Ecto neural progenitor cell (in vitro differentiated cells): Measurements from ENCODE around the gene OLAH.
A peak's percentile ranks its signal among the peaks of the same experiment; 100 is the strongest.

Source experiments
- DNase-seq: peaks from one replicate; pipeline ENCODE4 v3.0.0-alpha.2; 2018; ENCODE audit warnings: low spot score

Gene OLAH

DNA sequence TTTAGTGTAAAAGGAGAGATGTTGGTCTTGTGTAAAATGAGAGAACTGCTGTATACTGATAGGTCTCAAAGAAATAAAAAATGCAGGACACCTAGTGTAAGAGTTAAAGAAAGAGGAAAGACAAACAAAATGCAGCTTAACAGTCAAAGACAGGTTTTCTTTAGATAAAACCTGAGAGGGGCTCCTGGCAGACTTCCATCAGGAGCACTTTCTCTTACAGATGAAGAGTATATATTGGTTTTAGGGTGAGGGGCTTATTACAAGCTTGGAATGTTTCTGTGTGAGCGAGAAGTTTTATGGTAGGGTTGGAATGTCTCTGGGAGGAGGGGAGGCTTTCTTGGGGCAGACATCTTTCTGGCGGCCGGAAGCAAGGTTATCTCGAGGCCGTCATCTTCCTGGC, 28.6 kb downstream of the OLAH start:
- no peak for DNase-seq

DNA sequence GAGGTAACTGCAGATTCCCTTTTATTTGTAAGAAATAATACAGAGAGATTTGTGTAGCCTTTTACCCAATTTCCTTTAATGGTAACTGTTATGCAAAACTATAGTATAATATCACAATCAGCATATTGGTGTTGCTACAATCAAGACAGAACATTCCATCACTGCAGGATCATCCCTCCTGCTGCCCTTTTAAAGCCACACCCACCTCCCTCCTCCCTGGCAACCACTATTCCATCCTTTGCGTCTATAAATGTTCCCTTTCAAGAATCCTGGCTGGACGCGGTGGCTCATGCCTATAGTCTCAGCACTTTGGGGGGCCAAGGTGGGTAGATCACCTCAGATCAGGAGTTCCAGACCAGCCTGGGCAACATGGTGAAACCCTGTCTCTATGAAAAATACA, 31.7 kb downstream of the OLAH start:
- DNase-seq: no peak

DNA sequence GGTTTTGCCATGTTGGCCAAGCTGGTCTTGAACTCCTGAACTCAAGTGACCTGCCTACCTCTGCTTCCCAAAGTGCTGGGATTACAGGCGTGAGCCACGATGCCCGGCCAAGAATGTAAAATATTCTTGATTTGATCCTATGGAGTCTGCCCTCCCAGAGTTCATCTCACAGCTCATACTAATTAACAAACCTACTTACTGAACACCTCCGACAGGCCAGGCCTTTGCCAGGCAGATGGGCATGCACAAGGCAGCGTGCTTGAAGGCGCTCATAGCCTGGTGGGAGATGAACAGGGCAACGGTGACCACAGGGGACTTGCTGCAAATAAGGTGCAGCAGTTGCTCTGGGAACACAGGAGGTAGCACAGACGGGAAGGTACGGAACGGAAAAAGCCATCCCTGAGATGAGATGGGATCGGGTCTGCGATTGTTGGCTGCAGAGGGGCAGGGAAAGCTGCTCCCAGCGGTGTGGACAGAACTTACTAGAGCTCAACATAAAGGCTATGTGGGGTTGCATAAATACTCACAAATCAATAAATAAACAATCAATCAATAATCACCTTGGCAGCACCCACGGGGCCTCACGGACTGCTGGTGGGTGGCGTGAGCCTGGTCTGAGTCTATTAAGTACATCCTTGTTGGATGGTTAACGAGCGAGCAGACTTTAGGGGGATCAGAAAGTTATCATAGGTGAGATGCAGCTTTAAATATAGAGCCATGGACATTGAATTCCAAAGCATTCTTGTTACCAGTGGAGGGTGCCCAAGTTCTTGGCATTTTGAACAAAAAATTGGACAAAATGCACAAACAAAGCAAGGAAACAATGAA, 40.1 kb downstream of the OLAH start:
- DNase-seq: no peak

DNA sequence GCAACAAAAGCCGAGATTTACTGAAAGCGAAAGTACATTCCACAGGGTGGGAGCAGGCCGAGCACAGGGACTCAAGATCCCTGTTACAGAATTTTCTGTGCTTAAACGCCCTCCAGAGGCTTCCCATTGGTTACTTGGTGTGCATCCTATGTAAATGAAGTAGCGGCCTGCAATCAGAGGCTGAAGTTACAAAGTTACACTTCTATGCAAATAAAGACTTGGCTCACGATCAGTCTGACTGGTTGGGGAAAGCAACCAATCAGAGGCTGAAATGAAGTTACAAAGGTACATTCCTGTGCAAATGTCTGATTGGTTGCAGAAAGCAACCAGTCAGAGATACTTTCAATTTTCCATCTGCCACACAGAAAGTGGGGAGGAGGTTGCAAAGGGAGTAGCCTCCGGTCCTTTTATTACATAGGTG, 40.8 kb downstream of the OLAH start:
- no peak for DNase-seq

DNA sequence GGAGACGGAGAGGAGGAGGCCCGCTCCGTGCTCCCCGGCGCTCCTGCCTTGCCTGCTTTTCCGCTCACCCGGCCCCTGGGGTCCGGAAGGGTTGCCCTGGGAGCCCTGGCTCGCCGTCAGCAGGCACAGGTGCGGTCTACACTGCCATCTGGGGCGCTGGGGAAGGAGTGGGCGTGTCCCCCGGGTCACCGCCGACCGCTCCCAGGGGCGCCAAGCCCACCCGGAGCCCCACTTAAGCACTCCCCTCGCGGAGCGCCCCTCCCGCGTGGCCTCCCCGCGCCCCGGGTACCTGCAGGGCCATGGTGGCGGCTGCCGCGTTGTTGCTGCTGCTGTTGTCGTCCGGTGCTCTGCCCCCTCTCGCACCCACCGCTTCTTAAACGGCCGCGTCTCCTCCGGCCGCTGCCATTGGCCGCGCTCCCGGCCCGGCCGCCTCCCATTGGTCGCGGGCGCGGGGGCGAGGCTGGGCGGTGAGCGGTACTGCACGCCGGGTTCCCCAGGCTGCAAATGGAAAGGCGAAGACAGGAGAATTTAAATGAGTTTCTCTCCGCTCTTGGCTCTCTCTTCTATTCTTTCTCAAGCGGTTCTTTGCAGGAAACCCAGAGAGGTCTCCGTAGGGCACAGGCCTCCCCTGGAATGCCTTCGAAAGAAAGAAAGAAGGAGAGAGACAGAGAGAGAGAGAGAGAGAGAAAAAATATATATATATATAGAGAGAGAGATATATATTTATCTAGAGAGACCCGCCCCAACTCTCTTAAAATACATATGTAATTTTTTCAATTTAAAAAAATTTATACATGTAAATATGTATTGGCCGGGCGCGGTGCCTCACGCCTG, 44.9 kb downstream of the OLAH start, which contains the start of gene ACBD7:
ACBD7 (minus strand) TSS at position 349 of the 834 bp plus-strand sequence; CDS start at position 301, 48 bp downstream.
- peak; percentile 91 for DNase-seq

DNA sequence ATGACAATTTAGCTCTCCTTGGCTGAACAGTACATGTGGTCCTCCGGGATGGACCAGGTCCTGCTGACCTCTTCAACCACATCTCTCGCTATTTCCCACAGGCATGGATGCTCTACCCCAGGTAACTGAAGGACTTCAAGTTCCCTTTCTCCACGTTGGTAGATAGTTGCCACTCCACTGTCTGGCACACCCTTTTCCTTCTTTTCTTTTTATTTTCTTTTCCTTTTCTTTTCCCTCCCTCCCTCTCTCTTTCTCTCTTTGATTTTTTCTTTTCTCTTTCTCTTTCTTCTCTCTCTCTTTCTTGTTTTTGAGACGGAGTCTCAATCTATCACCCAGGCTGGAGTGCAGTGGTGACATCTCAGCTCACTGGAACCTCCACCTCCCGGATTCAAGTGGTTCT, 47.7 kb downstream of the OLAH start:
- no peak for DNase-seq

DNA sequence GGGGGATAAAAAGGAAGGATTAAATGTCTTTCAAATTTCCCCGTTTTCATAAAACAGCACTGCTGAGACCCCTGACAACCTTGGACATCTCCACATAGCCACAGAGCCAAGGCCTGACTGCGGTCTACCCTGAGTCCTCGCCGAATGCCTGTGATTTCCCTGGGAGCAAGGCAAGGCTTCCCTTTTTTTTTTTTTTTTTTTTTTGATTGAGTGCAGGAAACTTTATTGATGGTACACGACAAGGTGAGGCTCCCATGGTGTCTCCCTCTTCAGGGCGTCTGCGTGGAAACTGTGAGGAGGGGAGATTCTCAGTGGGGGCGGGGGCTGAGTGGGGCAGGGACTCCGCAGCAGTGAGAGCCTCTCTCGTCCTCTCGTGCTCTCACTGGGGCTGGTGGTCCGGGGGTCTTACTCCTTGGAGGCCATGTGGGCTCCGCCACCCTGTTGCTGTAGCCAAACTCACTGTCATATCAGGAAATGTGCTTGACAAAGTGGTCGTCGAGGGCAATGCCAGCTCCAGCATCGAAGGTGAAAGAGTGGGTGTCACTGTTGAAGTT, 49.2 kb downstream of the OLAH start:
- no peak for DNase-seq

DNA sequence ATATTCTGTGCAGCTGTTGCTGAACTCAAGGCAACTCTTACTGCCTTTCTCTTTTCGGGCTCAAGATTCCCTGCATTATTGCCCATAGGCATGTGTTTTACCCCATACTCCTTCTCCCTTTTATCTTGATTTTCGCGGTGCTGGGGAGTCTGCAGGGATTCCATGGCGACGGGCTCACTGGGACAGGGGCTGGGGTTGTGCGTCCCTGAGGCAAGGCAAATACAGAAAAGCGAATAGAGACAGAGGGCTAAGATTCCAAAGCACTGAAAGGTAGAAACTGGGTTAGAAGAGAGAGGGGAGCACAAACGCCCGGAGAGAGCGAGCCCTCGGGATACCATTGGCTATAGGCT, 52.9 kb downstream of the OLAH start:
- DNase-seq: no peak

DNA sequence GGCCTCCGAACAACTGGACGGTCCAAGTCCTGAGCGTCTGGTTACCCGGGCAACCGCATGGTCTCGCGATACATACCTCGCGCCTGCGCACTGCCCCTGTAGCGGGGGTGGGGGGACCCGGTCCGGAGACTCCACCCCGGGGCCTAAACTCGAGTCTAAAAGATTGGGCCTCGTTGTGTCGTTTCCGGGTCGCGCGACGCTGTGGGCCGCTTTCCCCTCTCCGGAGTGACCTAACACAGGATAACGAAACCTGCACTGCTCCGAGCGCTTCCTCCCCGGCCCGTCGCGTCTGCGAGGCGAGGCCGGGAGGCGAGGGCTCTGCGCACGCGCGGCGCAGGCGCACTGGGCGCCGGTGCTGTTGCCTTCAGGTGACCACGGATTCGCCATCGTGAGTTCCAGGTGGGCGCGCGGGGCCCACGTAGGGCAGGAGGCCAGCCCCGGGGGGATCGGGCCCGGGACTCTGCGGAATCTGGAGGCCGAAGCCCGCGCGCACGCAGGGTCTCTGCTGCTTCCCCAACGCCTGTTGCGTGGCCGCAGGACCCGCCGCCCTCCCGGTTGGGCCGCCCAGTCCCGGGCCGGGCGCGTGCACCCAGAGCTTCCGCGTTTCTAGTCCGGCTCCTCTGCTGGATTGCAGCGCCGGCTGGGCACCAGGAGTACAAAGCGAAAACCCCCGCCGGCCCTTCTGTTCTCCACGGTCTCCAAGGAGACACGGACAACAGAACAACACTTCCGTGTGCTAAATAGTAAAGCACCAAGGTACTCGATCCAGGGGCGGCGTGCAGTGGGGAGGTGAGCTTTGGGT, 53.5 kb downstream of the OLAH start, which contains the start of gene RPP38:
RPP38 (plus strand) TSS at position 345 of the 802 bp plus-strand sequence. CDS start 5,960 bp downstream, outside the sequence.
- DNase-seq: peak; percentile 98

DNA sequence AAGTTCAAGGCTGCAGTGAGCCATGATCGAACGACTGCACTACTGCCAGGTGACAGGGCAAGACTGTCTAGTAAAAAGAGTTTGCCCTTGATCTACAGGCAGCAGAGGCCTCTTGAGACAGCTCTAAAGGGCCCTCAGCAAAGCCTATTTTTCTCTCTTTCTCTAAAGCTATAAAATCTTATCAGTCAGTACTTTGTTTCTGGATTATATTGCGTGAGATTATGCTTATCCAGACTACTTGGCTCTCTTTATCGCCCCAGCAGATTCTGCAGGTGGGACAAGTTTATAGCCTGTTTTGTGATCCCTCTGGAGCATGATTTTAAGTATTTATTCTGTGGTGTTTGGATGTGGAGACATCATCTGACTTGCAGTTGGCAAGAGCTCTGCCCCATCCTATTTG, 56.1 kb downstream of the OLAH start:
- no peak for DNase-seq

DNA sequence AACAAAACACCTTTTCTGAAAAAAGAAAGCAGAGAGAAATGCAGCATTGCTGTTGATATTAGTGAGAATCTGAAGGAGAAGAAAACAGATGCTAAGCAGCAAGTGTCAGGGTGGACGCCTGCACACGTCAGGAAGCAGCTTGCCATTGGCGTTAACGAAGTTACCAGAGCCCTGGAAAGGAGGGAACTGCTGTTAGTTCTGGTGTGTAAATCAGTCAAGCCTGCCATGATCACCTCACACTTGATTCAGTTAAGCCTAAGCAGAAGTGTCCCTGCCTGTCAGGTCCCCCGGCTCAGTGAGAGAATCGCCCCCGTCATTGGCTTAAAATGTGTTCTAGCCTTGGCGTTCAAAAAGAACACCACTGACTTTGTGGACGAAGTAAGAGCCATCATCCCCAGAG, 59.8 kb downstream of the OLAH start:
- DNase-seq: peak; percentile 19

DNA sequence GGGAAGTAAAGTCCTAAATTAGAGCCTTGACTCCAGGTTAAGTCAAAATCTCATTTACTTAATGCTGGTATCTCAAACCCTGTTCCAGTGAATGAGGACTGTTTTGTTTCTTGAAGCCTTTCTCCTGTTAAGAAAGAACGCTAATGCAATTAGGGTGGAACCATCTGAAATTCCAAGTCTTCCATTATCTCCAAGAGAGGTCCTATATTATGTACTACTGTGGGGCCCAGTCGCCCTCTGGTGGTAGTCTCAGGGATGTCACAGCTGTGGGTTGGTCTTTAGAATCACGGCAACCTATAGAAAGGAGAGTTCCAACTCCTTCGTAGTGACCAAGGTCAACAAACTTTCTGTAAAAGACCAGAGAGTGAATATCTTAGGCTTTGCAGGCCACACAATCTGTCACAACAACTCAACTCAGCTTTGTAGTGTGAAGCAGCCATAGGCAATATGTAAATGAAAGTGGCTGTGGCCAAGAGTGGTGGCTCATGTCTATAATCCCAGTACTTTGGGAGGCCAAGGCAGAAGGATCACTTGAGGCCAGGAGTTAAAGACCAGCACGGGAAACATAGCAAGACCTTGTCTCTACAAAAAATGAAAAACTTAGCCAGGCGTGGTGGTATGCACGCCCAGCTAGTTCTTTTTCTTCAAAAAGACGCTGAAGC, 62.7 kb downstream of the OLAH start:
- peak; percentile 82 for DNase-seq

DNA sequence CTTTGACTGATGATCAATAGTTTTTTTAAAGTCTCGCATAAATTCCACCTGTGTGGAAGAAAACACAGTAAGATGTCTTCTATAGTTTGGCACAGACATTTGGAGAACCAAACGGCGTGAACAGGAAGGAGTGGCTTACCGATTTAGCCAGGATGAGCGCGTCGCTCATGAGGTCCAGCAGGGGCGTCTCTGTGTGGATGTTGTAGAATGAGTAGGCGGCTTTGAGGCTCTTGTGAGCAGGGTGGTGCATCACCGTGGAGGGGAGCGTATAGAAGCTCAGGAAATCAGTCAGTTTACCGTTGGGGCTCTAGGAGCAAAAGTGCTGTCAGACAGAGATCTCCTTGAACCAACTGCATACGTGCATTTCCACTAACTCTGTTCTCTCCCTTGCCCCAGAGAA, 68.9 kb downstream of the OLAH start:
- DNase-seq: peak; percentile 17

DNA sequence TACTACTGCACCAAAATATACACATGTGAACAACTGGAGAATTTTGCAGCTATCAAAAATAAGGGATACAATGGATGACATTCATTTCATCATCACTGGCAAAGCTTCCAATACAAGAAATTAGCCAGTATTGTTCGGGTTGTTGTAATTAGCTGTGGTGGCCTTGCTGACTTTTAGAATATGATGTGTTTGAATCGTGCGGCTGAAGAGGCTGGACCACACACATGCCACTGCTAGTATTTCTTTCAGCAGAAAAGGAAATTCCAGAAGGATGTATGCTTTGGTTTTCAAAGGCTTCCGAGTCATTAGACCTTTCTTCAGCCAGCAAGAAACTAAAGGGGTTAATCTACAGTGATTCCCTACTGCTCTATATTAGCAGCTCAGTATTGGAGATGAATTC, 70.0 kb downstream of the OLAH start:
- DNase-seq: no peak

DNA sequence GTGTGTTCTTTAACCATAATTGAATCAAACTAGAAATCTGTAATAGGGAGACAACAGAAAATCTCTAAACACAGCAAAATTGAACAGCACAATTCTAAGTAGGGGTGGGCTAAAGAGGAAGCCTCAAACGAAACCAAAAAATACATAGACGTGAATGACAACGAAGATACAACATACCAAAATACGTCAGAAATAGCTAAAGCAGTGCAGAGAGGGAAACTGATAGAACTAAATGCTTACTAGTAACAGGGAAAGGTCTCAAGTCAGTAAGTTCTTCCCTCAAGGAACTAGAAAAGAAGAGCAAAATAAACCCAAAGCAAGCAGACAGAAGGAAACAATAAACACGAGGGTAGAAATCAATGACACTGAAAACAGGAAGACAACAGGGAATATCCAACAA, 72.5 kb downstream of the OLAH start:
- no peak for DNase-seq

DNA sequence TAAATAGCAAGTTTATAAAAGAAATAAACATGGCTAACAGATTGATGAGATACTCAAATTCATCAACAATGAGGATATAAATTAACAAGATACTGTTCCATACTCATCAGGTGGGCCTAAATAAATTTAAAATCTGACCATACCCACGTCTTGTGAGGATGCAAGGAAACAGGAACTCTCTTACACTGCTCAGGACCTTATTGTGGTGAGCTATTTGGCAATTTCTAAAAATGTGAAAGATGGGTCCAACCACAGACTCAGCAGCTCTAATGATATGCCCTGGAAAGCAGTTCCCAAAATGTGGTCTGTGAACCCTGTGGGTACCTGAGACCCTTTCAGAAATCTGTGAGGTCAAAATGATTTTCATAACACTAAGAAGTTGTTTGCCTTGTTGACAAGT, 74.9 kb downstream of the OLAH start:
- no peak for DNase-seq

DNA sequence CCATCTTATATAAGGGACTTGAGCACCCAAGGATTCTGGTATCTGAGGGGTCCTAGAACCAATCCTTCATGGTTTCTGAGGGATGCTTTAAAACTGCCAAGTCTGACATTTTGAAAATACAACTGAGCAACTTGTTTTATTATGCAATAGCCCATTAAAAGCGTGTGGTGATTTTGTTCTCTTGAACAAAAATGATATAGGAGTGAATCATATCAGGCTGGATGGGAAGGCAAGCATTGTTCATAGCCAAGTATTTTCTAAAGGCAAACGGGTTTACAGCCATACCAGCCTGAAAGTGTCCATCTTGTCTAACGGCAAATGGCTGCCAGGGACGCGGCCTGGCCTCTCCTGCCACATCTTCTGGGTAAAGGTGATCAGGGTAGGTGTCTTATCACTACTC, 76.8 kb downstream of the OLAH start:
- DNase-seq: no peak

DNA sequence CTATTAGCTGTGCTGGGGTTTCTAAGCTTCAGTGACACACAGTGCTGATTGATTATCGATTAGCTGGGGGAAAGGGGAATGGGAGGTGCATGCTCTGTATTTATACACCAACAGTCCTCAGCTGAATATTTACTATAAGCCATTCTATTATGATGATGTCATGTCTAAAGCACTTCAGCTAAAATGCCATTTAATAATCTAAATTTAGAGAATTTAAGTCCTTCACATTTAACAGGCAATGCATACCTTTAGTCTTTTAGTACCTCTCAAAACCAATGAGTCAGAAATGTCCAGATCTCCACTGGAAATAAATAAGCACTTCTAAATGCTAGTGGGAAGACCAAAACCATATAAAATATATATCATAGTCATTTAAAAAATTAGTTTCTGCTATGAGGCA, 78.0 kb downstream of the OLAH start:
- no peak for DNase-seq

DNA sequence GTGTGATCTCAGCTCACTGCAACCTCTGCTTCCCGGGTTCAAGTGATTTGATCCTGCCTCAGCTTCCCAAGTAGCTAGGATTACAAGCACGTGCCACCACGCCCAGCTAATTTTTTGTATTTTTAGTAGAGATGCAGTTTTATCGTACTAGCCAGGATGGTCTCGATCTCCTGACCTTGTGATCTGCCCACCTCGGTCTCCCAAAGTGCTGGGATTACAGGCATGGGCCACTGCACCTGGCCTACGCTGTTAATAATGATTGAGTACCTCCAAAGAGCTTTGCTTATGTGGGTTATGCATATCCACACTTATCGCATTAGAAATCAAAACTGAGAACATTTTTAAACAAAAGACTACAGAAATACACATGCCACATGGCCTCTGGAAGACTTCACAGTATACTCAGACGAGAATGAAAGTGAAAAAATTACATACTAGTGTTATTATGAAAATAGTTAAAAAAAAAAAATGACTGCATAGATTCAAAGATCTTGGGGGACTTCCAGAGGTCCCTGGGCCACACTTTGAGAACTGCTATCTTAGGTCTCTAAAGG, 78.8 kb downstream of the OLAH start:
- no peak for DNase-seq
